HepG2 (cell line): ENCODE data around the gene KRTAP5-6. TPM values are rescaled to one million over a fixed set of nuclear protein-coding genes. Genes with fewer than 3 reads are reported as not detected.

Experiments used
- ATAC-seq: fragments of 200-7000 bp; cut with Tn5 transposase; 3 replicates; pipeline ENCODE4 v1.9.1; 2020; ENCODE audit warnings: mild to moderate bottlenecking, moderate library complexity
- BruUV-seq: library from RNA; stranded (reverse); fragments of 400-500 nt; replicated peaks from 2 replicates; lab custom pipeline; 2021; lab: Mats Ljungman, UMichigan
- CTCF ChIA-PET: fragments of 300-600 bp; formaldehyde crosslinking; extraction: SDS; loops from one replicate; lab custom pipeline; 2021; ENCODE audit warnings: low total read pairs, inconsistent platforms, low intra/inter-chr PET ratio; lab: Yijun Ruan, JAX
- POLR2A ChIA-PET: fragments of 350-600 bp; sonication (Branson Sonifier 250); formaldehyde crosslinking; loops from one replicate; lab custom pipeline; 2020; ENCODE audit warnings: antibody characterized with exemption, inconsistent platforms; lab: Yijun Ruan, JAX
- DNase-seq: peaks from one replicate; pipeline ENCODE4 v3.0.0-alpha.2; 2015; ENCODE audit warnings: low spot score
- FAIRE-seq: peaks from 3 replicates; lab custom pipeline; 2011; peaks lifted over from hg19 to GRCh38; lab: Jason Lieb, UNC
- H2AFZ ChIP-seq: one replicate; pipeline ENCODE4 v1.6.1; 2011; ENCODE audit warnings: low read length, inconsistent platforms
- H3K27ac ChIP-seq: fragments of 300-600 bp; 3 replicates; pipeline ENCODE4 v1.8.0; 2011; ENCODE audit warnings: mixed run types, mild to moderate bottlenecking, mixed read lengths, low read length, inconsistent platforms; ENCODE audit not compliant: insufficient read depth; ENCODE audit errors: extremely low read length
- H3K27me3 ChIP-seq, 2 experiments: fragments of 200-600 bp in 1 of 2; 2 replicates in 1 of 2; 3 replicates in 1 of 2; pipeline versions ENCODE4 v1.6.0 to v1.8.0; 2011; ENCODE audit warnings: low read length in 2 of 2, mild to moderate bottlenecking in 2 of 2, moderate library complexity in 2 of 2, inconsistent platforms in 1 of 2; ENCODE audit not compliant: insufficient read depth in 2 of 2, control insufficient read depth in 1 of 2
- H3K36me3 ChIP-seq, 2 experiments: fragments of 200-600 bp in 1 of 2; replicated peaks in 1 of 2; 2 replicates in 1 of 2; 3 replicates in 1 of 2; pipeline versions ENCODE4 v1.5.1 to v1.8.0; 2011; ENCODE audit warnings: low read length in 2 of 2, inconsistent platforms in 1 of 2; ENCODE audit not compliant: insufficient read depth in 2 of 2, control insufficient read depth in 1 of 2
- H3K4me1 ChIP-seq: 2 replicates; pipeline ENCODE4 v1.5.1; 2012; ENCODE audit warnings: low read length, inconsistent platforms; ENCODE audit not compliant: insufficient read depth
- H3K4me2 ChIP-seq: 2 replicates; pipeline ENCODE4 v1.6.0; 2011; ENCODE audit warnings: low read depth, low read length, inconsistent platforms
- H3K4me3 ChIP-seq, 3 experiments: fragments of 200-600 bp in 1 of 3; sonication (generic), shearing (Covaris generic) in 1 of 3; replicated peaks in 1 of 3; 2 replicates each; pipeline ENCODE4 v1.5.1; 2011 to 2016; ENCODE audit warnings: low read length in 3 of 3, inconsistent platforms in 2 of 3, low read depth in 2 of 3, mild to moderate bottlenecking in 2 of 3, control low read depth in 1 of 3, mixed read lengths in 1 of 3; ENCODE audit not compliant: insufficient read depth in 1 of 3
- H3K79me2 ChIP-seq: one replicate; pipeline ENCODE4 v1.6.1; 2011; ENCODE audit warnings: low read length, inconsistent platforms; ENCODE audit not compliant: insufficient read depth
- H3K9ac ChIP-seq: 2 replicates; pipeline ENCODE4 v1.6.0; 2011; ENCODE audit warnings: mild to moderate bottlenecking, low read depth, low read length, inconsistent platforms; ENCODE audit not compliant: insufficient read depth
- H3K9me3 ChIP-seq: 2 replicates; pipeline ENCODE4 v1.5.1; 2012; ENCODE audit warnings: mild to moderate bottlenecking, low read length
- H4K20me1 ChIP-seq: 2 replicates; pipeline ENCODE4 v1.6.0; 2011; ENCODE audit warnings: inconsistent platforms, mild to moderate bottlenecking, low read length, moderate library complexity; ENCODE audit not compliant: insufficient read depth
- CTCF ChIP-seq: sonication (generic); formaldehyde crosslinking; IDR thresholded peaks from 2 replicates; pipeline ENCODE4 v1.5.0; 2020; ENCODE audit warnings: mild to moderate bottlenecking, missing genetic modification reagents, moderate library complexity
- NR1H2 ChIP-seq: sonication (generic); formaldehyde crosslinking; IDR thresholded peaks from 2 replicates; pipeline ENCODE4 v1.8.1; 2022; ENCODE audit warnings: low read depth, missing genetic modification reagents, borderline replicate concordance
- STAG1 ChIP-seq: sonication (generic); formaldehyde crosslinking; IDR thresholded peaks from 2 replicates; pipeline ENCODE4 v1.4.0; 2020; ENCODE audit warnings: missing genetic modification reagents
- ZNF652 ChIP-seq: IDR thresholded peaks from 2 replicates; pipeline ENCODE4 v1.6.1; 2016; ENCODE audit warnings: low read depth, borderline replicate concordance
- WGBS: methylation state at CpG from one replicate; pipeline ENCODE4 v1.1.6; 2017; ENCODE audit warnings: low lambda C conversion rate; 5-methylcytosine and 5-hydroxymethylcytosine counted together
- in situ Hi-C: cut with HindIII; loops from 2 replicates; pipeline ENCODE4 v1.10.0; 2017; ENCODE audit warnings: low pct_unique_long_range_greater_than_20kb; ENCODE audit not compliant: extremely low pct_ligation_motif_present
- intact Hi-C: fragments of 100-400 bp; cut with micrococcal nuclease; formaldehyde crosslinking; loops from one replicate; pipeline ENCODE4 v1.10.0; 2022; ENCODE audit not compliant: unreplicated experiment
- polyA plus RNA-seq, 8 experiments: library from polyadenylated mRNA; depleted of rRNA in 3 of 8; stranded (reverse) in 7 of 8; unstranded in 1 of 8; fragments of >200 nt; fragmentation: Illumina TruSeq in 4 of 8; extraction: Trizol in 4 of 8; gene quantifications; 2 replicates each; pipeline versions ENCODE4 v1.2.1 to v1.2.3, GENCODE V29; 2011 to 2016; ENCODE audit warnings: low read depth in 4 of 8, missing spikeins in 1 of 8, mixed read lengths in 1 of 8; ENCODE audit not compliant: insufficient read depth in 1 of 8
- total RNA-seq, 5 experiments: library from RNA; depleted of rRNA; stranded (reverse); fragments of >200 nt; fragmentation: Illumina TruSeq; extraction: Trizol; gene quantifications; 2 replicates each; pipeline ENCODE4 v1.2.3, GENCODE V29; 2016; ENCODE audit warnings: low read depth in 1 of 5
- TF ChIP-seq, protein P1 (sequence below): sonication (generic); formaldehyde crosslinking; IDR thresholded peaks from 2 replicates; pipeline ENCODE4 v1.5.1; 2020; ENCODE audit warnings: mild to moderate bottlenecking, missing genetic modification reagents, moderate library complexity
- TF ChIP-seq, protein P2 (sequence below): sonication (generic); formaldehyde crosslinking; IDR thresholded peaks from 2 replicates; pipeline ENCODE4 v1.8.1; 2023; ENCODE audit warnings: mild to moderate bottlenecking, inconsistent platforms, moderate library complexity, missing genetic modification reagents, borderline replicate concordance

Gene KRTAP5-6
- total and polyA plus RNA-seq, 2 of the 13 experiments (the other 11 are each of a cell fraction or from before 2014, with no cell fraction given): not detected

- TF ChIP-seq, protein P1, sequence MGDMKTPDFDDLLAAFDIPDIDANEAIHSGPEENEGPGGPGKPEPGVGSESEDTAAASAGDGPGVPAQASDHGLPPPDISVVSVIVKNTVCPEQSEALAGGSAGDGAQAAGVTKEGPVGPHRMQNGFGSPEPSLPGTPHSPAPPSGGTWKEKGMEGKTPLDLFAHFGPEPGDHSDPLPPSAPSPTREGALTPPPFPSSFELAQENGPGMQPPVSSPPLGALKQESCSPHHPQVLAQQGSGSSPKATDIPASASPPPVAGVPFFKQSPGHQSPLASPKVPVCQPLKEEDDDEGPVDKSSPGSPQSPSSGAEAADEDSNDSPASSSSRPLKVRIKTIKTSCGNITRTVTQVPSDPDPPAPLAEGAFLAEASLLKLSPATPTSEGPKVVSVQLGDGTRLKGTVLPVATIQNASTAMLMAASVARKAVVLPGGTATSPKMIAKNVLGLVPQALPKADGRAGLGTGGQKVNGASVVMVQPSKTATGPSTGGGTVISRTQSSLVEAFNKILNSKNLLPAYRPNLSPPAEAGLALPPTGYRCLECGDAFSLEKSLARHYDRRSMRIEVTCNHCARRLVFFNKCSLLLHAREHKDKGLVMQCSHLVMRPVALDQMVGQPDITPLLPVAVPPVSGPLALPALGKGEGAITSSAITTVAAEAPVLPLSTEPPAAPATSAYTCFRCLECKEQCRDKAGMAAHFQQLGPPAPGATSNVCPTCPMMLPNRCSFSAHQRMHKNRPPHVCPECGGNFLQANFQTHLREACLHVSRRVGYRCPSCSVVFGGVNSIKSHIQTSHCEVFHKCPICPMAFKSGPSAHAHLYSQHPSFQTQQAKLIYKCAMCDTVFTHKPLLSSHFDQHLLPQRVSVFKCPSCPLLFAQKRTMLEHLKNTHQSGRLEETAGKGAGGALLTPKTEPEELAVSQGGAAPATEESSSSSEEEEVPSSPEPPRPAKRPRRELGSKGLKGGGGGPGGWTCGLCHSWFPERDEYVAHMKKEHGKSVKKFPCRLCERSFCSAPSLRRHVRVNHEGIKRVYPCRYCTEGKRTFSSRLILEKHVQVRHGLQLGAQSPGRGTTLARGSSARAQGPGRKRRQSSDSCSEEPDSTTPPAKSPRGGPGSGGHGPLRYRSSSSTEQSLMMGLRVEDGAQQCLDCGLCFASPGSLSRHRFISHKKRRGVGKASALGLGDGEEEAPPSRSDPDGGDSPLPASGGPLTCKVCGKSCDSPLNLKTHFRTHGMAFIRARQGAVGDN (CRISPR knock-in tag): peak; percentile 24
- peak; percentile 54 for TF ChIP-seq STAG1 (CRISPR knock-in tag)
- peak; percentile 59 for TF ChIP-seq CTCF (CRISPR knock-in tag)
- TF ChIP-seq, all 625 proteins: peak for 4
Observed at GRCh38 chr11:1706634-1707400, 9.8 kb downstream of the KRTAP5-6 start (continued).

GRCh38 chr11:1707751-1708150, 10.8 kb downstream of the KRTAP5-6 start:
- Histone ChIP-seq H3K9me3 (no peaks in the 10 kb centered on the region), H3K9ac (no peak overlapping the region), H3K36me3 (no peaks in the 10 kb centered on the region), H4K20me1 (no peaks in the 10 kb centered on the region), H2AFZ (no peak overlapping the region), H3K27me3 (peaks cover 5 to 24% of the 10 kb centered on the region in 2 experiments; a peak in 3 of 5 replicates), H3K27ac (no peak overlapping the region), H3K79me2 (no peaks in the 10 kb centered on the region), H3K4me3 (no peak overlapping the region), H3K4me2 (no peak overlapping the region), H3K4me1 (no peaks in the 10 kb centered on the region)
- ChIA-PET CTCF (no interaction called here), POLR2A (interaction anchor here (1.6 kb wide), 1 partner anchor 14 kb away, joined by 4 read pairs; no protein-coding TSS in a partner anchor)
- FAIRE-seq: no peak
- in situ Hi-C loops: no loop called here
- TF ChIP-seq NR1H2 (CRISPR knock-in tag): no peak
- TF ChIP-seq, protein P2, sequence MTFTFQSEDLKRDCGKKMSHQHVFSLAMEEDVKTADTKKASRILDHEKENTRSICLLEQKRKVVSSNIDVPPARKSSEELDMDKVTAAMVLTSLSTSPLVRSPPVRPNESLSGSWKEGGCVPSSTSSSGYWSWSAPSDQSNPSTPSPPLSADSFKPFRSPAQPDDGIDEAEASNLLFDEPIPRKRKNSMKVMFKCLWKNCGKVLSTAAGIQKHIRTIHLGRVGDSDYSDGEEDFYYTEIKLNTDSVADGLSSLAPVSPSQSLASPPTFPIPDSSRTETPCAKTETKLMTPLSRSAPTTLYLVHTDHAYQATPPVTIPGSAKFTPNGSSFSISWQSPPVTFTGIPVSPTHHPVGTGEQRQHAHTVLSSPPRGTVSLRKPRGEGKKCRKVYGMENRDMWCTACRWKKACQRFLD: no peak
- TF ChIP-seq ZNF652 (CRISPR knock-in tag): no peak
- intact Hi-C loops: loop anchor here (5.0 kb wide), 1 partner anchor 125 kb away; the partner anchor contains the start of gene SYT8
- BruUV-seq: no TSS peak
- WGBS: 20% methylated on average over 4 of the region's 4 CpGs
- no peak for DNase-seq
- ATAC-seq: no peak
